Measurements from ENCODE around the gene DHRS7B. TPM values are rescaled to one million over a fixed set of nuclear protein-coding genes. Genes with fewer than 3 reads are reported as not detected.
"Not testable (repeated sequence)": the region's sequence is repeated elsewhere in the genome, so short reads cannot be mapped to it uniquely, and the experiment has no call there.

Gene DHRS7B
- total RNA-seq, 4 donors from 2014 or later: 18.8 to 32.4 (median 22.3) TPM

DNA sequence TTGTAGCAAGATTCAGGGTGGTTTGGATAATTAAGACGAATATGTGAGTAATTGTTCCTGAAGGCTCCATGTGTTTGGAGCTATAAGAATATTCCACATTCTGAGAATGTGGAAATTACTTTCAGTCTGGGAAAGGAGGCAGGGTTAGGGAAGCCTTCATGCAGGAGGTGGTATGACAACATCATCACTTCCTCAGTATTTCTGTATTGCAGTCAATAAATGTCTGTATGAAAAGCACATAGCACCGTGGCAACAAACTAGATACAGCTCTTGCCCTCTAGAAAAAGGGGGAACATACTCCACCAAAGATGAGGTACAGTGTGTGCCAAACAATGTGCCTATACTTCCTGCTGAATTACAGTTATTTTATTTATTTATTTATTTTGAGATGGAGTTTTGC lies 26.1 kb upstream of the DHRS7B start:
- Histone ChIP-seq H3K27me3 (no peaks in the 10 kb centered on the region), H3K27ac (no peak overlapping the region), H3K9me3 (no peaks in the 10 kb centered on the region), H3K4me1 (peaks cover 0 to 18% (median 10%) of the 10 kb centered on the region in 3 donors), H3K36me3 (no peaks in the 10 kb centered on the region), H3K4me3 (no peak overlapping the region)
- TF ChIP-seq POLR2A (IDR thresholded peaks at IDR 0.05): no peak
- TF ChIP-seq, protein P1, sequence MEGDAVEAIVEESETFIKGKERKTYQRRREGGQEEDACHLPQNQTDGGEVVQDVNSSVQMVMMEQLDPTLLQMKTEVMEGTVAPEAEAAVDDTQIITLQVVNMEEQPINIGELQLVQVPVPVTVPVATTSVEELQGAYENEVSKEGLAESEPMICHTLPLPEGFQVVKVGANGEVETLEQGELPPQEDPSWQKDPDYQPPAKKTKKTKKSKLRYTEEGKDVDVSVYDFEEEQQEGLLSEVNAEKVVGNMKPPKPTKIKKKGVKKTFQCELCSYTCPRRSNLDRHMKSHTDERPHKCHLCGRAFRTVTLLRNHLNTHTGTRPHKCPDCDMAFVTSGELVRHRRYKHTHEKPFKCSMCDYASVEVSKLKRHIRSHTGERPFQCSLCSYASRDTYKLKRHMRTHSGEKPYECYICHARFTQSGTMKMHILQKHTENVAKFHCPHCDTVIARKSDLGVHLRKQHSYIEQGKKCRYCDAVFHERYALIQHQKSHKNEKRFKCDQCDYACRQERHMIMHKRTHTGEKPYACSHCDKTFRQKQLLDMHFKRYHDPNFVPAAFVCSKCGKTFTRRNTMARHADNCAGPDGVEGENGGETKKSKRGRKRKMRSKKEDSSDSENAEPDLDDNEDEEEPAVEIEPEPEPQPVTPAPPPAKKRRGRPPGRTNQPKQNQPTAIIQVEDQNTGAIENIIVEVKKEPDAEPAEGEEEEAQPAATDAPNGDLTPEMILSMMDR (IDR thresholded peaks at IDR 0.05): no peak
- intact Hi-C loops (cut with DNase I): no loop called here
- WGBS, 2 donors: 70 to 72% methylated on average over 2 of the region's 2 CpGs
- DNase-seq: no peak

DNA sequence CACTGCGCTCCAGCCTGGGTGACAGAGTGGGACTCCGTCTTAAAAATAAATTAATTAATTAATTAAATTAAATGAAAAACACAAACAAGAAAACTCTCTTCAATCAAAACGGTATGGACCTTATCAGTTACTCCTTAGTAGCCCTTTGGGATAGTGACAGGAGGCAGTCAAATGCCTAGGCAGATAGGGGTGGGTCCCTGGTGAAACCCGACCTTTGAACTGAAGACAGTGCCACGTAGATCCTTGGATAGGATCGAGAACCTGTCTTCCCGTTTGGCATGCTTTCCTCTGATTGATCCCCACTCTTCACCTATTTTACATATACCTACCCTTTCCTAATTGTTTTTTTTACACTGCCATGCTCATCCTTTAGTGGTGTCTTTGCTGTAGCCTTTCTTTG lies 22.2 kb upstream of the DHRS7B start:
- Histone ChIP-seq H3K36me3 (no peaks in the 10 kb centered on the region), H3K4me1 (peaks cover 0 to 6% (median 1%) of the 10 kb centered on the region in 3 donors), H3K4me3 (no peak overlapping the region), H3K27ac (no peak overlapping the region), H3K27me3 (no peaks in the 10 kb centered on the region), H3K9me3 (no peaks in the 10 kb centered on the region)
- WGBS, 2 donors: 78 to 81% methylated on average over 7 of the region's 7 CpGs
- intact Hi-C loops (cut with DNase I): no loop called here
- DNase-seq: no peak
- no peak for TF ChIP-seq POLR2A (IDR thresholded peaks at IDR 0.05)
- TF ChIP-seq, protein P1 (IDR thresholded peaks at IDR 0.05): no peak

DNA sequence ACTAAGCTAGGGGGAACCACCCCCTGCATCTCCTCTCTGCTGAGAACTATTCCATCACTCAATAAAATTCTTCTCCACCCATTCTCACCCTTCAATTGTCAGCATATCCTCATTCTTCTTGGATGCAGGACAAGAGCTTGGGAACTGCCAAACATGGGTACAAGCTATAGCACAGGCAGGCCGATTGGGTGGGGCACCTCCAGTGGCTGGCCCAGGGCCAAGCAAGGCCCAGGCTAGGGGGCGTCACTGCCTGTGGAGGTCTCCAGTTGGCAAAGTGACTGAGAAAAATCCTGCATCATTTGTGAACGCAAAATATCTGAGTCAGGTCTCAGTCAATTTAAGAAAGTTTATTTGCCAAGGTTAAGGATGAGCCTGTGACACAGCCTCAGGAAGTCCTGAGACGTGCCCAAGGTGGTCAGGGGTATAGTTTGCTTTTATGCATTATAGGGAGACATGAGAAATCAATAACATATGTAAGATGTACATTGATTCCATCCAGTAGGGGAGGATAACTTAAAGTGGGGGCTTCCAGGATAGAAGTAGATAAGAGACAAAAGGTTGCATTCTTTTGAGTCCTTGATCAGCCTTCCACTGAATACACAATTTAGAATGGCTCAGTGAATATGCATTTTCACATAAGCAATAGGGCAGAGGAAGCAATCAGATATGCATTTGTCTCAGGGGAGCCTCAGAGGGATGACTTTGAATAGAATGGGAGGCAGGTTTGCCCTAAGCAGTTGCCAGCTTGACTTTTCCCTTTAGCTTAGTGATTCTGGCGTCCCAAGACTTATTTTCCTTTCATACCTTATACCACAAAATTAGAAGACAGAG lies 21.5 kb upstream of the DHRS7B start:
- no peaks in the 10 kb centered on the region for H3K27me3 ChIP-seq
- no peaks in the 10 kb centered on the region for H3K4me1 ChIP-seq
- no peak overlapping the region for H3K4me3 ChIP-seq
- DNase-seq: no peak
- no peaks in the 10 kb centered on the region for H3K36me3 ChIP-seq
- H3K27ac ChIP-seq: no peak overlapping the region
- TF ChIP-seq, protein P1 (IDR thresholded peaks at IDR 0.05): no peak
- no peak for TF ChIP-seq POLR2A (IDR thresholded peaks at IDR 0.05)
- intact Hi-C loops (cut with DNase I): no loop called here
- H3K9me3 ChIP-seq: no peaks in the 10 kb centered on the region
- WGBS, 2 donors: 60 to 64% methylated on average over 5 of the region's 5 CpGs

DNA sequence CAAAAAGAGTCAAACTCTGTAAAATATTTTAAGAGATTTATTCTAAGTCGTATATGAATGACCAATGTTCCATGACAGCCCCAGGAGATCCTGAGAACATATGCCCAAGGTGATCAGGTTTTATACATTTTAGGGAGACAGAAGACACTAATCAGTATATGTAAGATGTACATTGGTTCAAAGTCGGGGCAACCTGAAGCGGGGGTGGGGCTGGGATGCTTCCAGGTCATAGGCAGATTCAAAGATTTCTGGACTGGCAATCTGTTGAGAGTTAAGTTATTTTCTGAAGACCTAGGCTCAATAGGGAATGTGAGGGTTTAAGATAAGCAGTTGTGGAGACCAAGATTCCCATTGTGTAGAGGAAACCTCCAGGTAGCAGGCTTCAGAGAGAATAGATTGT lies 20.4 kb upstream of the DHRS7B start:
- Histone ChIP-seq H3K27me3 (no peaks in the 10 kb centered on the region), H3K27ac (no peak overlapping the region), H3K4me3 (no peak overlapping the region), H3K36me3 (no peaks in the 10 kb centered on the region), H3K4me1 (no peaks in the 10 kb centered on the region), H3K9me3 (no peaks in the 10 kb centered on the region)
- TF ChIP-seq, protein P1 (IDR thresholded peaks at IDR 0.05): no peak
- no peak for TF ChIP-seq POLR2A (IDR thresholded peaks at IDR 0.05)
- WGBS, 2 donors: 77 to 85% methylated on average over 3 of the region's 3 CpGs
- DNase-seq: no peak
- intact Hi-C loops (cut with DNase I): no loop called here

DNA sequence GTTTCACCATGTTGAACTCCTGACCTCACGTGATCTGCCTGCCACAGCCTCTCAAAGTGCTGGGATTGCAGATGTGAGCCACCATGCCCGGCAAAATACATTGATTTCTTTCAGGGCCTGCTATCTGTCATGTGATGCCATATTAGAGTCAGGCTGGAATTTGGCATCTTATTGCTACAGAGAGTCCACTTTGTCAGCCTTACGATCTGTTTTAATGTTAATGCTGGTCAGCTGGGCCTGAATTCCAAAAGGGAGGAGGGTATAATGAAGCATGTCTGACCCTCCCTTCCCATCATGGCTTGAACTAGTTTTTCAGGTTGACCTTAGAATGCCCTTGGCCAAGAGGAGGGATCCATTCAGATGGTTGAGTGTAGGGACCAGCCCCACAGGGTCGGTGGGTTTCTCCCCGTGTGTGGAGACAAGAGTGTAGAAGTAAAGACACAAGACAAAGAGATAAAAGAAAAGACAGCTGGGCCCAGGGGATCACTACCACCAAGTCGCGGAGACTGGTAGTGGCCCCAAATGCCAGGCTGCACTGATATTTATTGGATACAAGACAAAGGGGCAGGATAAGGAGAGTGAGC lies 19.6 kb upstream of the DHRS7B start:
- H3K9me3 ChIP-seq; H3K36me3 ChIP-seq; H3K27me3 ChIP-seq; H3K4me3 ChIP-seq; H3K4me1 ChIP-seq; intact Hi-C loops (cut with DNase I); DNase-seq; H3K27ac ChIP-seq: not testable (repeated sequence)
- 78 to 91% methylated on average over 7 of the region's 7 CpGs for WGBS, 2 donors

Measured in esophagus squamous epithelium (tissue), 5 donors.